ENCODE results near the gene GRIN2A.

Gene GRIN2A

DNA sequence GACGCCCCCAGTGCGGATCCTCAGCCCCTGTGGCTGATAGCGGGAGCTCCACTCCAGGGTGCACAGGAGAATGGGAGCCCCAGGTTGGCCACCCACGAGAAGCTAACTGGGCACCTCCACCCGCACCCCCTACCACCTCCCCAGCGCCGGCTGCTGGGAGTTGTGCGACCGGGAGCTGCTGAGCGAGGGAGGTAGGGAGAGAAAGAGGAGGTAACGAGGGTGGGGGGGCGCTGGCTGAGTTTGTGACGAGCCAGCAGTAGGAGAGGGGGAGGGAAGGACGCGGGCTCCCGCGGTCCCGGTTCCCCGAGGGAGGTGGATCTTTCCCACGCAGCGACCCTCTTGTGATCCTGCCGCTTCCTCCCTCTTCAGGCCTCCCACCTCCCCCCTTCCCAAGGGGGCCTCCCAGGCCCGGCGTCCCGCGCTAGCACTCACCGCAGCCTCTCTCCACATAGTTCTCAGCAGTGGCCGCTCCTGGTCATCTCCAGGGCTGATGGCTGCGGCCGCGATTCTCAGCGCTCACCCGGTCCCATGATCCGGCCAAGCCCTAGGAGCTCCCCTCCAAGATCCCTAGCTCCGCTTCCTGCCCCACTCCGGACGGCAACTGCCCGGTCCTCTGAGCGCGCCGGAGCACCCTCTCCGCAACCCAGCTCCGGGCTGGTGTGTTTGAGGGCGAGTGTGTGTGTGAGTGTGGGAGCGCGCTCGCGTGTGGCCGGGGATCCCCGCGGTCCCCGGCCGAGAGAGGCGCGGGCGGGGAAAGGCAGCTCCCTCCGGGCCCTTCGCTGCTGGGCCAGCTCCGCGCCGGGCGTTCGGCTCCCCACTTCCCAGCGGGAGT is at the start of gene GRIN2A:
TSS of gene GRIN2A (minus strand) at position 207 of the 832 bp plus-strand sequence. CDS start 2,017 bp downstream, outside the sequence.
- no peak for DNase-seq (ENCODE audit: low read depth)

DNA sequence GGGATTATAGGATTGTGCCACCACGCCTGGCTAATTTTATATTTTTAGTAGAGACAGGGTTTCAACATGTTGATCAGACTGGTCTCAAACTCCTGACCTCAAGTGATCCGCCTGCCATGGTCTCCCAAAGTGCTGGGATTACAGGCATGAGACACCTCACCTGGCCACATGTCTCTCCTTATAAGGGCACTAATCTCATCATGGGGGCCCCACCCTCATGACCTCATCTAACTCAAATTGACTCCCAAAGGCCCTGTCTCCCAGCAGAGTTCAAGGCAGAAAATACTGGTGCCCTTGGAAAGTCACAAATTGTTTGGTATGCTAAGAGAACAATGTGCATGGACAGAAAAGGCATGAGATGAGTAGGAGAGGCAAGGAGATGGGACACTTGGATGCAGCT is 49.3 kb upstream of the GRIN2A start:
- no peak for DNase-seq (ENCODE audit: low read depth)

DNA sequence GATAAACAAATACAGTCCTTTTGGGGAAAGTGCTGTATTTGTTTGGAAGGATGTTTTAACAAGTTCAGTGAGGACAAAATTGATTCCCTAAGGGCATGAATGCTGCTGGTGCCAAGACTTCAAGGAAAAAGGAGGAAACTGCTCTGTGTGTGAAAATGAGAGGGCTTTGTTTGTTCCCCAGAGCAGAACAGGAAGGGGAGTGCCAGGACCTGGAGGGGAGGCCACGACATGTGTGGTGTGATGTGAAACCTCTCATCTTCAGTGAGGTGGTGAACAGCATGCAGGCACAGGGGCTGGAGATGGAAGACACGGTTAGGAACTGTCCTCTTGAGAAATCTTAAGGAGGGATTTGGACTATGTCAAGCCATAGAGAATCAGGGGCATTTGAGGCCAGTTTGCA is 46.6 kb upstream of the GRIN2A start:
- no peak for DNase-seq (ENCODE audit: low read depth)

DNA sequence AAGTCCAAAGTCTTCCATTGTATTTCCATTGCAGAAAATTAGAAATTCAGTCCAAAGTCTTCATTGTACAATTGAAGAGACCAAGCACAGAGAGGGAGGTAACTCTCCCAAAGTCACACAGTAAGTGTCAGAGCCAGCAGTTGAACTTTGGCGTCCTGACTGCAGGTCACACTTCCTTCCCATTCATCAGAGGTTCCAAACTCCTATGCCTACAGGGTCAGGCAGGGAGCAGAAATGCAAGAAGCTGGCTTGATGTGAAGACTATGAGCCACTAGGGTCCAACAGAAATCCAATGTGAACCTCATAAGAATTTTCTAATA is 44.7 kb upstream of the GRIN2A start:
- no peak for DNase-seq (ENCODE audit: low read depth)

DNA sequence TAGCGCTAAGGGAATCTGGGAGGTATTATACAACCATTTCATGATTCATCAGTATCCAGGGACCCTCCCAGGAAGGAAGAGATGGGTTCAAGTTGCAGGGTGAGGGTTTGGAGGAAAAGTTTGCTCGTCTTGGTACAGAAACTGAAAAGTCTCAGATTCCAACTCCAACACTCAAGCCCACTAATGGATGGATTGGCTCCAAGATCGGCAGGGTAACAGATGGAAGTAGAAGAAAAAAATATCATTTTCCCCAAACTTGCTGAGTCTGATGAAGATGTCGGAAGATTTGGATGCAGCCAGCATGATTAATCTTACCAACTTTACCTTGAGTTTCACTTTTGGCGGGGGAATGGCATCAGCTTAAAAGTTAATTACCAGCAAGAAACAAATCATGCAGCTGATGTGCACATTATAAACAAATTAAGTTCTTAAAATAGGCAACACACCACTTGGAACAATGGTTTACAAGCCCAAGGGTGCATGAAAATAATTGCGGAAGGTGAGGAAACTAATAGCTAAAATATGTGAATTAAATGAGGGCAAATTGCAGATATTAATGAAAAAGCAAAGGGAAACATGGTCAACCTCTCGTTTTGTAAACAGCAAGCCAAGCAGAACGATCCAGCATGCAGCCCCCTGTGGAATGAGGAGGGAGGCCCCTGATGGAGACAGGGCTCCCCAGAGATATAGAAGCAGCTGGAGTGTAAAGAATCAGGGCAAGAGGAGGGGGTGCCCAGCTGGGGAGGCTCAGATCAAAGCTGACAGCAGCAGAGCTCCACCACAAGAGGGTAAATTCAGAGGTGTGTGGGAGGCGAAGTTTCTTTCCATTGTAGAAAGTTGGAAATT is 44.1 kb upstream of the GRIN2A start:
- DNase-seq (ENCODE audit: low read depth): no peak

DNA sequence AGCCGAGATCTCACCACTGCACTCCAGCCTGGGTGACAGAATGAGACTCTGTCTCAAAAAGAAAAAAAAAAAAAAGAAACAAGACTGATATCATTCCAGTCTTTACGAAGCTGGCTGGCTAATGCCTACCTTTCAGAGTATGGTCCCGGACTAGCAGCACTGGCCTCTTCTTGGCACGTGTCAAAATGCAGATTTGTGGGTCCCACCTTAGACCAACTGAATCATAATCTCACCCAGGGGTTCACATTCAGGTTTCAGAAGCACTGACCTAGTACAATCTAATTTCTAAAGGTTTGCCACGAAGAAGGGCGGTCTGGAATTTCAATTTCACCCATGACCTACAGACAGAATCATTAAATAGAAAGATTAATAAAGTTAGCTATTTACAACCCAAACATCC is 43.4 kb upstream of the GRIN2A start:
- DNase-seq (ENCODE audit: low read depth): no peak

DNA sequence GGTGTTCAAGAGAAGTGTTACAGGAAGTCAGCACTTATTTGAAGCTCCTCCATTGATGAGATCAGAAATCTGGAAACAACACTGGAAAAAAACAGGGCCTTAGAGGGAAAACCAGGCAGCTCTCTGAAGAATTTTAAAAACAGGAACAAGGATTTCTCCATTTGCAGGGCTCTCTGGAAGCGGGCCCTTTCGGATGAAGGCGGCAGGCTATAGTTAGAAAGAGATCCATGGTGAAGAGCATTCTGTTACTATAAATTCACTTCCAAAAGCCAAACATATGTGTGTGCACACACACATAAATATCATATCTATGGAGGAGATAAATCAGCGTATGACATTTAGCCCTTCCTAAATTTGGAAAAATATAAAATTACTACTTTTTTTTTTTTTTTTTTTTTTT is 42.6 kb upstream of the GRIN2A start:
- DNase-seq (ENCODE audit: low read depth): no peak

DNA sequence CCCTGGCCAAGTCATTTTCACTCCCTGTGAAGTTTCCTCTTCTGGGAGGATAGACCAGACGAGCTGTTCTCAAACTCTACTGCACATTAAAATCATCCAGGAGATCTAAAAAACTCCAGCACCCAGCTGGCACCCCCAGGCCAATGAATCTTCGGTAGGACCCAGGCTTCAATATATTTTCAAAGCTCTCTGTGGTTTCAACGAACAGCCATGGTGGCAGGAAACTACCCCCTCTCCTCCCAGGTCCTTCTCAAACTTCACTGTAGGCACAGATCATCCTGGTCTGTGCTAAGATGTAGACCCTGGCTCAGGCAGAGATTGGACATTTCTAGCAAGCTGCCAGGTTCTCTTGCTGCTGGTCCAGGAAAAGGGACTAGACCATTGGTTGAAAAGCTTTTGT is 38.7 kb upstream of the GRIN2A start:
- DNase-seq (ENCODE audit: low read depth): no peak

DNA sequence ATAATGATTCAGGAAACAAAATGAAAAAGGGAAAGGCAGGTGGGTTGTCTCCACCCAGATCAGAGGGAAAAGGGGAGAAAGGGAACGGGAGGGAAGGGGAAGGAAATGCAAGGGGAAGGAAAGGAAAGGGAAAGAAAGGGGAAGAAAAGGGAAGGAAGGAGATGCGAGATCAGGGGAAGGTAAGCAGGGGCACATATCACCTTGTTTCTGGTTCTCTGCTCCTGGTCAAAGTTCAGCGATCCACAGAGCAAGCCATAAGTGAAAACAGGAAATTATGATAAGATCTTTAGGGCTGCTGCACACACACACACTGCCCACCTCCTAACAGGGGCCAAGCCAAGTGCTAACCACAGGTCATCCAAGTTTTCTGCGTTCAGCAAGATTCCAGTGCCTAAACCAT is 37.5 kb upstream of the GRIN2A start:
- DNase-seq (ENCODE audit: low read depth): no peak

DNA sequence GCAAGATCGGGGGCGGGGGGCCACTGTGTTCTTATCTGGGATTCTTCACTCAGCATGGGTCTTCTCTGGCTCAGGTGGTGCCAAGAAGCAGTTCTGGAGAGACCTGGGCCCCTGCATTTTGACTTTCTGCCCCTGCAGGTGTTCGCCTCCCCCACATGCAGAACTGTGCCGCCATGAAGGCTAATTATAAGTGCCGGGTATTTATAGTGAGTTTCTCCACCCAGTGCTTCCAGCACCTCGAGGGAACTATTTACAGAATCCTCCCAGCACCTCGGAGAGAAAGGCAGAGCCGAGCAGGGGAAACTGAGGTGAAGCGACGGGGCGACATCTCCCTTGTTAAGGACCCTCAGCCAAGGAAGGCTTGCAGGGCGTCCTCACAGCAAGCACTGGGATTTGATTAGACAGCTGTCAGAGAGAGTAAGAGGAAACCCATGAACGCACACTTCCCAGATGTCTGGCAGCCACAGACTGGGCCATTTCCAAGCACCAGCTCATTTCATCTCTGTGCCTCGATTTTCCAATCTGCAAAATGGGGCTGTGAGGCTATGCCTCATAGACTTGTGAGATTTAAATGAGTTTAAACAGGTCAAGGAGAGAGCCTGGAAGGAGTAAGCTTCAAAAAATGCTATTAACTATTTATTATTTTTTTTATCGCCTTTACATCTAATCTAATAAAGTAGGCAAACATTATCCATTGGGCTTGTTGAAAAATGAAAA is 36.4 kb upstream of the GRIN2A start:
- DNase-seq (ENCODE audit: low read depth): no peak

DNA sequence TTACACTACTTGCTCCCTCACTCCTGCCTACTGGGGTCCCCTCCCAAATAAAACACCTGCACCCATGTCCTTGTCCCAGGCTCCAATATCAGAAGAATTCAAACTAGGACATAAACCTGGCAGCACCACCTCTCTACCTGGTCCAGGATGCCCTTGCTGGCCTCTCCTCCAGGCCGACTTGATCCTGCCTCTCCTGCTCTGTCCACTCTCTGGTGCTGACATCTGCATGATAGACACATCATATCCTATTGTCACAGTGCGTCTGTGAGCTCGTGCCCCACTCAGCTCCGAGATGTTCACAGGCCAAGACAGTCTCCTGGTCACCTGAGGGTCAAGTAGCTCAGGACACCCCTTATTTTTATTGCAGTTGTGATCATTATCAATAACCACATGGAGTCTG is 31.5 kb upstream of the GRIN2A start:
- DNase-seq (ENCODE audit: low read depth): no peak

DNA sequence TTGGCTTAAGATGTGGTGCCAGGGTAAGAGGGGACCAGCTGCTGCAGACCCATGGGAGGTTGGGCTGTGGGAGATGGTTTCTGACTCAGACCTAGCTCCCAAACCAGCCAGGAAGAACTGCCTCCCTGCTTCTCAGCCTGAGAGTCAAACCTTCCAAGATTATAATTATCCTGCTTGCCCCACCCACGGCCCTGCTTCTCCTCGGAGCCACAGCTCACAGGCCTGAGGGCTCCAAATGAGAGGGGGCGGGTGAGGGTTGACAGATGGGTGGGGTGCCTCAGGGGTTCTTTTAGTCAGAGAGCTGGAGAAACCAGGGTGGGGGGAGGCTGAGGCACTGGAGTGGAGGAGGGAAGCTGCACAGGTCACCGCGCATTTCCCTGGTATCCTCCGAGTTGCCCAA is 28.7 kb upstream of the GRIN2A start:
- DNase-seq (ENCODE audit: low read depth): no peak

DNA sequence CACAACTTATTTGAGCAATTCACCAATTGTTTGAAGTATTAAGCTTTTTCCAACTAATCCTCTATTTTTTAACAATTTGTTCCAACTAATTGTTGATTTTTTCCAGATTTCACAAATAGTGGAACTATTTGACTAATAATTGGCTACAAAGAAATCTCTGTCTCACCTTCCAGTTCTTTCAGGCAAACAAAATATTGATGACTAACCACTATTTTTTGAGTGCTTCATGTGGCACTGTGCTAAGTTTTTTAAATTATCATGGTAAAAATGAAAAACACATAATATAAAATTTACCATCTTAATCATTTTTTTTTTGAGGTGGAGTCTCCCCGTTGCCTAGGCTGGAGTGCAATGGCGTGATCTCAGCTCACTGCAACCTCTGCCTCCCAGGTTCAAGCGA is 24.6 kb upstream of the GRIN2A start:
- no peak for DNase-seq (ENCODE audit: low read depth)

DNA sequence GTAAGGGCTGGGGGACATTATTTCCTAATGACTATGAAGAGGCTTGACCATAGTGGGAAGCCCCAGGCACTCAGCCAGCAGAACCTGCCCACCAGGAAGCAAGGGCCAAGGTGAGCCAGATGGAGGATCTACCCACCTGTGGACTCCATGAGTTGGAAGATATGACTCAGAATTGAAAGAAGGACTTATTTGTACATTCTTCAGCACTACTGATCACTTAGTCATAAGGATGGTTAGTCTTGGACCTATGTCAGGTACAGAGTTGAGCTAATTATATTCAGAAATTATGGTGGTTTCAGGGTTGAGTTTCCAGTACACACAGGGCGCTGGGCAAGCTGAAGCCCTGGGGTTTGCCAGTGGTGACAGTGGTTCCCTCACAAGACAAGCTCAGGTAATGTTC is 24.0 kb upstream of the GRIN2A start:
- DNase-seq (ENCODE audit: low read depth): no peak

DNA sequence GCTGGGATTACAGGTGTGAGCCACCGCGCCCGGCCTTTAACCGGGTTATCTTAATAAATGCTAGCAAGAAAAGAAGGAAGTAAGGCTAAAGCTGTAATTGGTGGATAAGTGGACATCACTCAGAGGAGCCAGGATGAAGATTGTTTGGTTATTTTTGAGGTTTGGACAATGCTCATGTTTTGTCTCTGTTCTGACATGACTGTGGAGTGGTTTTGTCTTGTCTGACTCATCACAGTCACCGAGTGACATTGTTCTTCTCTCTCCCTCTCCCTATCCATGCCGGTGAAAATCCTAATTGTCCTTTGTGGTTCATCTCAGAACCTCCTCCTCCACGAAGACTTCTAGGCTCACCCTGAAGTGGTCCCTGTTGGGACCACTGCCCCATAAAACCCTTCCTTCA is 23.5 kb upstream of the GRIN2A start:
- DNase-seq (ENCODE audit: low read depth): no peak

DNA sequence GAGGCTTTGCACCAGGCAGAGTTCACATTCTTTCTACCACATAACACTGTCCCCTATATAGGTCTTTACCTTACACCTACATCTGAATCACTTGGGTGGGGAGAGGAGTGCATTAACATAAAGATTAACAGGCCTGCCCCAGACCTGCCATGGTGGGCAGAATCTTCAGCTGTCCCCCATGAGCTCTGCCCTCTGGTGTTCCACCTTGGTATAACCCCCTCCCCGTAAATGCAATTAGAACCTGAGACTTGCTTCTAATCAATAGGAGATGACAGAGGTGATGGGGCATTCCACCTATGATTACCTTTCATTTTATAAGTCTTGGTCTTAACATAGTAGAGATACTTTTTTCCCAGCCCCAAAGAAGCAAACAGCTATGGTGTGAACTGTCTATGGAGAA is 20.4 kb upstream of the GRIN2A start:
- DNase-seq (ENCODE audit: low read depth): no peak

DNA sequence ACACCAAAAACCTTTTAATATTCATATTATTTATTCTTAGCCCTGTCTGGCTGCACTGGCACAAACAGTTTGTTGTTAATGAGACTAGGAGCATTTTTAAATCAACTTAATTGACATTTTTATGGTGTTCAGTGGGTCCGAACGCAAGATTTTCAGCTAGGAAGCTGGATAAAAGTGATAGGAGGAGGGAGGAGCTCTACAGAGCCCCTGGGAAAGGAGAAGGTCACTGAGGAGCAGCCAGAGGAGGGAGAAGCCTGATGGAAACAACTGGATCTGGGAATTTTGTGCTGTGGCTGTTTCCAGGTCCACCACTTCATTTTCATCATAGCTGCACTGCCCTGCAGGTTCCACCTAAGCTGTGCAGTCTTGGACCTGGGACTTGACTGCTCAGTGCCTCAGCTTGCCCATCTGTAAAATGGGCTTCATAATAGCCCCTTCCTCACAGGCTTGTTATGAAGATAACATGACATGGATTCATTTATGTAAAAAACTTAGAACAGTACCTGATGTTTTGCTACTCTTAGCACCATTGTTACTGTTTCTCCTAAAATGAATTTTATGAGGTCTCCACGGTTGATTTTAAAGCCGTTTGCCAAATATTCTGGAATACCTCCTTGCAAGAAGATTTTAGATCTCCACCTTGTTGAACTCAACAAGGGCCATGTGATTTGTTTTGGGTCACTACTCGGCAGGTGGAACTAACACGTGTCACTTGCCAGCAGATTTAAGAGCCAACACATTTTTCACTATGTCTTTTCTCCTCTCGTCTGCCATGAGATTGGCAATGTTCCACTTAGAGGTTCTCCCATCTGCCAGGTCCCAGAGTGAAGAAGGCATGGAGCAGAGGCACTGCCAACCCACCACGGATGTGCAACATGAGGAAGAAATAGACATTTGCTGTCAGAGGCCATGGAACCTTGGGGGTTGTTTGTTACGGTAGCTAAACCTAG is 18.7 kb upstream of the GRIN2A start:
- no peak for DNase-seq (ENCODE audit: low read depth)

DNA sequence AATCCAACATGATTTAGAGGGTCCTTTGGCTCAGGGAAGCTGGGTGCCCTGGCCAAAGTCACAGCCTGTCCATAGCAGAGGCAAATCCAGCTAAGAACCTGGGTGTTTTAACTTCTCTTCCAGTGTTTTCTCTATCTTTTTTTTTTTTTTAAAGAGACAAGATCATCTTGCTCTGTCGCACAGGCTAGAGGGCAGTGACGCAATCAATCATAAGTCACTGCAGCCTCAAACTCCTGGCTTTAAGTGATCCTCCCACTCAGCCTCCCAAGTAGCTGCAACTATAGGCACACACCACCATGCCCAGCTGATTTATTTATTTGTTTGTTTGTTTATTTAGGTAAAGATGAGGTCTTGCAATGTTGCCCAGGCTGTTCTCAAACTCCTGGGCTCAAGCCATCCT is 14.8 kb upstream of the GRIN2A start:
- DNase-seq (ENCODE audit: low read depth): no peak

DNA sequence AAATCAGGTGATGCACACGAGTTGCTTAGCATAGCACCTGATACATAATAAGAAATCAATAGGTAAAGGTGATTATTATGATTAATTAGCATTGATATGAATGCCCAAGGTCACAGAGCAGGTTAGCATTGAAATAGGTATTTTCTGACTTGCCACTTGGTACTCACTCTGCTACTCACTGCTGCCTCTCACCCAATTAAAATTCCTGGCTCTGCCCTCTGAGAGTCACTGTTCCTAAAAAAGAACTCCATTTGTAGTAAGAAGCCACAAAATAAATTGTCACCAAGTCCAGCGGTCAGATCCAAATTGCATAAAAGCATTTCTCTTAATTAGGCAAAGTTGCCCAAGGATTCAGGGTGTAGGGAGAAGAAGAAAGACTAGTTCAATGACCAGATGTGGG is 8.9 kb upstream of the GRIN2A start:
- DNase-seq (ENCODE audit: low read depth): no peak

DNA sequence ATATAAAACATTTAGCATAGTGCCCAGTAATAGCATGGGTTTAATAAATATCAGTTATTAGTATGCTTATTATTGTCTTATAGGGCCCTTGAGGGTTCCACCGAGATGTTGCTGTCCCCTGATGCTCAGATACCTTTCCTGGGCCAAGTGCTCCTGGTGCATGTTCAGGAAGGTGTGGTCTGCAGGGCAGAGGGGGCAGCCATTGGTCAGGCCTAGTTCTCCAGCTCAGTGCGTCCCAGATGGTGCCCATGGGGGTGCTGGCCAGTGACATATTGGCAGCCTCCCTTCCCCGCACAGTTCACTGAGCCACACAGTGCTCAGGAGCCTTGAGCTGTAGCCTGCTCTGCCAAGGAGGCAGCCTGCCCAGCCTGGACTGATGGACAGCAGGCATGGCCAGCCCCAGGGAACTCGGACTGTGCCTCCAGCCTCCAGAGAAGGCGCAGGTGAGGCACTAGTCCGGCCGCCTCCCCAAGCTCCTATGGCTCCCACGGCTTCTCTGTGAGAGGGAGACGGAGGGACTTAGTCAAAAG is 7.7 kb upstream of the GRIN2A start:
- DNase-seq (ENCODE audit: low read depth): no peak

DNA sequence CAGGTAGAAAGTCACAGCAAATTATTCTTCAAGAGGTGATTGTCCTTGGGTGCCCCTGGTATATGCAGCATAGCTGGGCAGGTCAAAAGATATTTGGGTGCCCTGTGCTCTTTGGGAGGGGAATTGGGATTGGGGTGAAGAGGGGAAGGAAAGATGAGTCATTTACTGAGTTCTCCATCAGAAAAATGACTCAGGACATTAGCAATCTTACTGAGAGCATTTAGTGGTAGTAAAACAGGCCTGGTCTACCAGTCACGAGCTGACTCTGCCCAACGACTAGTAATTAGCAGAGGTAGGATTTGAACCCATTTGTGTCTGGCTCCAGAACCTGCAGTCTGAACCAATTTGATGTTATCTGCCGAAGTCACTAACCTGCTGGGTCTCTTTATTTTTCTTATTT is 6.0 kb upstream of the GRIN2A start:
- DNase-seq (ENCODE audit: low read depth): no peak
